ENCODE data around the gene TMCO4.

TMCO4 gene

GRCh38 chr1:19775317-19775716, 24.4 kb downstream of the TMCO4 start:
- DNase-seq (ENCODE audit: low spot score), result no peak

GRCh38 chr1:19774180-19774785, 25.4 kb downstream of the TMCO4 start:
- DNase-seq (ENCODE audit: low spot score), result no peak

- no peak for DNase-seq (ENCODE audit: low spot score)
Measured at GRCh38 chr1:19773485-19773884, 26.2 kb downstream of the TMCO4 start.

GRCh38 chr1:19772053-19772452, 27.7 kb downstream of the TMCO4 start:
- DNase-seq (ENCODE audit: low spot score), result no peak

GRCh38 chr1:19771350-19771749, 28.4 kb downstream of the TMCO4 start:
- DNase-seq (ENCODE audit: low spot score), result no peak

- DNase-seq (ENCODE audit: low spot score), result no peak
Measured at GRCh38 chr1:19770436-19771190, 29.1 kb downstream of the TMCO4 start.

- DNase-seq (ENCODE audit: low spot score), result no peak
Measured at GRCh38 chr1:19769211-19769932, 30.3 kb downstream of the TMCO4 start.

- no peak for DNase-seq (ENCODE audit: low spot score)
Measured at GRCh38 chr1:19768353-19769210, 31.1 kb downstream of the TMCO4 start.

GRCh38 chr1:19765623-19766022, 34.1 kb downstream of the TMCO4 start:
- DNase-seq (ENCODE audit: low spot score), result peak; percentile 97

- no peak for DNase-seq (ENCODE audit: low spot score)
Measured at GRCh38 chr1:19764848-19765247, 34.9 kb downstream of the TMCO4 start.

- peak; percentile 56 for DNase-seq (ENCODE audit: low spot score)
Measured at GRCh38 chr1:19762175-19762779, 37.4 kb downstream of the TMCO4 start.

- no peak for DNase-seq (ENCODE audit: low spot score)
Measured at GRCh38 chr1:19759740-19760089, 40.0 kb downstream of the TMCO4 start.

- DNase-seq (ENCODE audit: low spot score), result peak; percentile 12
Measured at GRCh38 chr1:19758227-19758830, 41.4 kb downstream of the TMCO4 start.

GRCh38 chr1:19757641-19758040, 42.1 kb downstream of the TMCO4 start:
- no peak for DNase-seq (ENCODE audit: low spot score)

- no peak for DNase-seq (ENCODE audit: low spot score)
Measured at GRCh38 chr1:19756480-19756879, 43.2 kb downstream of the TMCO4 start.

GRCh38 chr1:19754482-19754881, 45.2 kb downstream of the TMCO4 start:
- DNase-seq (ENCODE audit: low spot score), result no peak

- DNase-seq (ENCODE audit: low spot score), result no peak
Measured at GRCh38 chr1:19752083-19752696, 47.5 kb downstream of the TMCO4 start.

- no peak for DNase-seq (ENCODE audit: low spot score)
Measured at GRCh38 chr1:19750882-19751276, 48.8 kb downstream of the TMCO4 start.

- DNase-seq (ENCODE audit: low spot score), result no peak
Measured at GRCh38 chr1:19750101-19750881, 49.4 kb downstream of the TMCO4 start.

- DNase-seq (ENCODE audit: low spot score), result no peak
Measured at GRCh38 chr1:19749685-19750084, 50.0 kb downstream of the TMCO4 start.

All from COLO829 (cell line).